KOPT-K1 (cell line): ENCODE measurements around the gene MALT1.
"Not testable (repeated sequence)": the region's sequence is repeated elsewhere in the genome, so short reads cannot be mapped to it uniquely, and the experiment has no call there.

Experiments
- H3K27ac ChIP-seq: fragments of 200-600 bp; sonication (generic); 2 replicates; pipeline ENCODE4 v1.5.1; 2016; ENCODE audit warnings: antibody characterized with exemption, mild to moderate bottlenecking, low read depth, low read length; ENCODE audit not compliant: poor library complexity, severe bottlenecking
- H3K36me3 ChIP-seq: fragments of 200-600 bp; sonication (generic); 2 replicates; pipeline ENCODE4 v1.5.1; 2017; ENCODE audit warnings: antibody characterized with exemption, mild to moderate bottlenecking, low read length, moderate library complexity; ENCODE audit not compliant: insufficient read depth
- H3K9me3 ChIP-seq: fragments of 200-600 bp; sonication (generic); 2 replicates; pipeline ENCODE4 v1.5.1; 2017; ENCODE audit warnings: antibody characterized with exemption, low read length, mild to moderate bottlenecking; ENCODE audit not compliant: insufficient read depth, poor library complexity, severe bottlenecking

Gene MALT1

GRCh38 chr18:58645398-58645797 lies 25.9 kb upstream of the MALT1 start:
- H3K27ac ChIP-seq: no peak overlapping the region
- H3K36me3 ChIP-seq: no peaks in the 10 kb centered on the region
- no peaks in the 10 kb centered on the region for H3K9me3 ChIP-seq

GRCh38 chr18:58646334-58646862 lies 24.9 kb upstream of the MALT1 start:
- H3K9me3 ChIP-seq: no peaks in the 10 kb centered on the region
- no peak overlapping the region for H3K27ac ChIP-seq
- H3K36me3 ChIP-seq: no peaks in the 10 kb centered on the region

GRCh38 chr18:58649966-58650816 lies 21.1 kb upstream of the MALT1 start:
- Histone ChIP-seq H3K36me3 (no peaks in the 10 kb centered on the region), H3K9me3 (peaks cover 6% of the 10 kb centered on the region), H3K27ac (no peak overlapping the region)

GRCh38 chr18:58650830-58651229 lies 20.4 kb upstream of the MALT1 start:
- H3K27ac ChIP-seq, H3K36me3 ChIP-seq: not testable (repeated sequence)
- H3K9me3 ChIP-seq: peaks cover 13% of the 10 kb centered on the region

GRCh38 chr18:58653144-58653722 lies 18.0 kb upstream of the MALT1 start:
- H3K36me3 ChIP-seq, H3K27ac ChIP-seq: not testable (repeated sequence)
- H3K9me3 ChIP-seq: peaks cover 14% of the 10 kb centered on the region

GRCh38 chr18:58653814-58654509 lies 17.3 kb upstream of the MALT1 start:
- Histone ChIP-seq H3K9me3 (peaks cover 14% of the 10 kb centered on the region), H3K27ac (no peak overlapping the region), H3K36me3 (no peaks in the 10 kb centered on the region)

GRCh38 chr18:58654896-58655614 lies 16.2 kb upstream of the MALT1 start:
- no peaks in the 10 kb centered on the region for H3K36me3 ChIP-seq
- H3K27ac ChIP-seq: no peak overlapping the region
- H3K9me3 ChIP-seq: peaks cover 14% of the 10 kb centered on the region

GRCh38 chr18:58657081-58657480 lies 14.2 kb upstream of the MALT1 start:
- peaks cover 14% of the 10 kb centered on the region for H3K9me3 ChIP-seq
- H3K27ac ChIP-seq: peak overlapping the region; percentile 39
- no peaks in the 10 kb centered on the region for H3K36me3 ChIP-seq

GRCh38 chr18:58657494-58657893 lies 13.8 kb upstream of the MALT1 start:
- no peaks in the 10 kb centered on the region for H3K36me3 ChIP-seq
- peaks cover 14% of the 10 kb centered on the region for H3K9me3 ChIP-seq
- peak overlapping the region; percentile 39 for H3K27ac ChIP-seq

GRCh38 chr18:58659691-58660090 lies 11.6 kb upstream of the MALT1 start:
- peaks cover 13% of the 10 kb centered on the region for H3K9me3 ChIP-seq
- no peak overlapping the region for H3K27ac ChIP-seq
- no peaks in the 10 kb centered on the region for H3K36me3 ChIP-seq

GRCh38 chr18:58660915-58661314 lies 10.3 kb upstream of the MALT1 start:
- peaks cover under 1% of the 10 kb centered on the region for H3K9me3 ChIP-seq
- H3K36me3 ChIP-seq: no peaks in the 10 kb centered on the region
- no peak overlapping the region for H3K27ac ChIP-seq

GRCh38 chr18:58661423-58661822 lies 9.8 kb upstream of the MALT1 start:
- no peaks in the 10 kb centered on the region for H3K36me3 ChIP-seq
- no peak overlapping the region for H3K27ac ChIP-seq
- H3K9me3 ChIP-seq: no peaks in the 10 kb centered on the region

GRCh38 chr18:58662118-58662517 lies 9.1 kb upstream of the MALT1 start:
- Histone ChIP-seq H3K36me3 (no peaks in the 10 kb centered on the region), H3K27ac (no peak overlapping the region), H3K9me3 (no peaks in the 10 kb centered on the region)

GRCh38 chr18:58666176-58666575 lies 5.1 kb upstream of the MALT1 start:
- H3K27ac ChIP-seq: no peak overlapping the region
- no peaks in the 10 kb centered on the region for H3K36me3 ChIP-seq
- no peaks in the 10 kb centered on the region for H3K9me3 ChIP-seq

- Histone ChIP-seq H3K36me3 (no peaks in the 10 kb centered on the region), H3K27ac (no peak overlapping the region), H3K9me3 (no peaks in the 10 kb centered on the region)
Measured at GRCh38 chr18:58668211-58668610, 3.1 kb upstream of the MALT1 start.
